CD4-positive, alpha-beta T cell treated with Interleukin-1 beta for 1 hour (primary cell): ENCODE results near the gene CCDC175.

ENCODE experiments used
- DNase-seq, 2 donors: peaks; one replicate each; pipeline ENCODE4 v3.0.0-alpha.2; 2020 to 2022

The CCDC175 gene

DNA sequence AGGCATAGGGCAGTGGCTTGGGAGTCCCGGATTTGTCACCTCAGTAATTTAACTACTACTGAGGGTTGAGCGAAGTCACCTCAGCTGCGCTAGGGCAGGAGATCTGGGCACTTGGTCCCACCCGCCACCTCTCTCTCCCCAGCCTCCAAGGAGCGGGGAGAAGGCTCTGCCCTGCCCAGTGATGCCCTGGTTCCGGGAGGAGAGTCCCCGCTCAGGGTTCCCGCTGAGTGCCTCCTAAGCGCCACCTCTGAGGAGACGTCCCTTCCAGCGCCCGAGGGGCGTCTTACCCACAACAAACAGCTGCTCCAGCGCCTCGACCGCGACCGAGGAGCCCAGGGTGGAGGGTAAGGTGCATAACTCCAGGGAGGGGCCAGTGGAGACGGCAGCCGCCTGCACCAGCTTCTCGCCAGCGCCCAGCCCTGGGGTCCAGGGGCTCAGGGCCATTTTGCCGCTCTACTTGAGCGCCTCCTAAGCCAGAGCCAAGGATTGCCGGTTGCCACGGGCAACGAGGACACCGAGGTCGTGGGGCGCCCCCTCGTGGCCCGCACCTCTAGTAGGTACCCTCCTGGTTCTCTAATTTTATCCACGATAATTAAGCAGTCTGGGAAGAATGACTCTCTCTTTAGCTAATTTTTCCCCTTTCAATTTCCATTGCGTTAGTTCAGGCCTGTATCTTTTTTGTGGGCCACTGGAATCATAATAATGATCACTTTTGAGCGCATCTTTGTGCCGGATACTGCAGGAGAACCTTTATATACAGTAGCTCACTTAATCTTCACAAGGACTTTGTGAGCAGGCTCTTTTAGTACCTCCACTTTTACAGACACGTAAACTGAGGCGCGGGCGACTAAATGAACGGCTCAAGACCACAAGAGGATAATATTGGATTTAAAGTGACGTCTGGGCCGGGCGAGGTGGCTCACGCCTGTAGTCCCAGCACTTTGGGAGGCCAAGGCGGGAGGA, at the start of gene CCDC175:
Gene CCDC175, minus strand, starts transcription at position 481 of the 963 bp plus-strand sequence. Its CDS starts 37 bp downstream, at position 444.
- DNase-seq, result peak; percentile 74 to 85

DNA sequence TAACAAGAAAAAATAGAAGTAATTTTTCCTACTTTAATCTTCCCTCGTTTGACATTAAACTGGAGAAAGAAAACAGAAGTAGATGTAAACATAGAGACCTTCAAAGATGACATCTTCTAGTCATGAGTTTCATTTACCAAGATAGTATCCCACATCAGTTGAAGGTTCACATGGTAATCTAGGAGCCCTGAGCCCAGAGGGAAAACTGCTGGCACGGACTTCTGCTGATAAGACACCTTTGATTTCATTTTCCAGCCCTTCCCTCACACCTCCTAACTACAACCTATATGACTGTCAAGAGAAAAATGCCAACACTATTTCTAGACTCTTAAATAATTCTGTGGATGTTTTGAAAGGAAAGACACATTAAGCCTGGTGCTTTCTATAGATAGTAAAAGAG, 46.0 kb upstream of the CCDC175 start:
- no peak for DNase-seq

DNA sequence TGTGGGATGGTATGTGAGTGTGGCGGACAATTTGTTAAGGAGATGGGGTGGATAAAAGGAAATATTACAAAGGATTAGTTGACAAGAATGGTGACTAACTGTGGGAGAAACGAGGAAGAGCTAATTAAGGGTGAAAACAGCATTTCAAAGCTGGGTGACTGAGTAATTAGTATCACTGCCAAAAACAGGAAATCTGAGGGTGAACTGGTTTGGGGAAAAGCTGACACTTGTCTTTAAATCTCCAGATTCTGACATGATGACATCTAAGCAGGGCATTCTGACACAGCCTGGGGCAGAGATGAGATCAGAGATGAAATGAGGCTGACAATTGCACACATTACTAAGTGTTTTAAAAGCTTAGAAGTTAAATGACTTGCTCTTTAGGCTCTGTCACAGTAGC, 42.4 kb upstream of the CCDC175 start:
- no peak for DNase-seq

DNA sequence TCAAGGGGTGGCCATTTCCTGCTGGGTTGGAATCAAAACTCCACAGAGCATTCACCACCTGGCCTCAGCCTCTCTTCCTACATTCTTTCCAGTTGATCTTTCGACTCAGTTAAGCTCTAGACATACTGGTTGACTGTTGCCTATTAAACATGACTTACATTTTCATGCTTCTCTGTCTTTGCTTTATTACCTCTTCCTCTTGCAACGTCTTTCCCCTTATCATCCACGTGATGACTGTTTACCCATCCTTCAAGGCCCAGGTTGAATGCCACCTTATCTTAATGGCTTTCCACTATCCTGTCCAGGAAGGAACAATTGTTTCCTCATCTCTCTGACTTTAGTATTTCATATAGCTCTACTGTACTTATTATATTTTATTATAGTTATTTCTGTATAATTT, 24.4 kb upstream of the CCDC175 start:
- no peak for DNase-seq

DNA sequence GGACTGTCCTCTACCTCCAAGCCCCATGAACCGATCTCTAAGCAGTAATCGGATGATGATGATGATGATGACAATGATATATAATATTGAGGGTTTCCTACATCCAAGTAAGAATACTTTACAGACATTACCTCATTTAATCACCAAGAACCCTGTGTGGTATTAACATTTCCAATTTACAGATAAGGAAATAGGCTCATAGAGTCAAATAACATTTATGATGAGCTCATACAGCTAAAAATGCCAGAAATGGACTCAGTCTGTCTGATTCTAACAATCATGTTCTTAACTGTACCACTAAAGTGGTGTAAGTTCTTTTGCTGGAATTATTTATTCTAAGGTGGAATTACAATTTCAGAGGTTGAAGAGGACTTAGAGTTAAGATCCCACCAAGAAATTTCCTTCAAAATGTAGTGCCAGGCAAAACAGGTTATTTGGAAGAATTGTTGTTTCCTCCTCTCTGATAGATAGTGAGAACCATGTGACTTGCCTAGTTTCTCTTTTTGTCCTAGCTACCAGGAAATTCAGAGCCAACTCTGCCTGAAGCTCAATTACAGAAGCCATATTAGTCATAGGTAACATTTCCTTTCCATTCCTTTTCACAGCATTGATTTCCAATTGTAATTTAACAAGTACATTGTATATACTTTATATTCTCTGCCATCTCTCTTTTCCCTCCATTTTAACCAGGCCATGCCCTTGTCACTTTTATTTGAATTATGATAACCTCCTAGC, 23.8 kb upstream of the CCDC175 start:
- no peak for DNase-seq

DNA sequence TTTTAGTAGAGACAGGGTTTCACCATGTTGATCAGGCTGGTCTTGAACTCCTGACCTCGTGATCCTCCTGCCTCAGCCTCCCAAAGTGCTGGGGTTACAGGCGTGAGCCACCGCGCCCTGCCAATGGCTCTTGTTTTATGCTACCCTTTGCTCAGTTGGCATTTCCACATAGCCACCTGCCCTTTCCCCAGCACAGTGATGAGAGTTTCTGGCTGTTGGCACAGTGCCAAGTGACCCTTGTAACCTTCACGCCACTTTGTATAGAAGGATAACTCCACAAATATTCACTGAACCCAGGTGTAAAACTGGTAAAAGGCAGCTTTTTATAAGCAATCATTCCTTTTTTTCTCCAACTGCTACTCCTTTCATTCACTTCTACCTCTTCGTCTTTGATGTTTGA, 18.5 kb upstream of the CCDC175 start:
- no peak for DNase-seq

DNA sequence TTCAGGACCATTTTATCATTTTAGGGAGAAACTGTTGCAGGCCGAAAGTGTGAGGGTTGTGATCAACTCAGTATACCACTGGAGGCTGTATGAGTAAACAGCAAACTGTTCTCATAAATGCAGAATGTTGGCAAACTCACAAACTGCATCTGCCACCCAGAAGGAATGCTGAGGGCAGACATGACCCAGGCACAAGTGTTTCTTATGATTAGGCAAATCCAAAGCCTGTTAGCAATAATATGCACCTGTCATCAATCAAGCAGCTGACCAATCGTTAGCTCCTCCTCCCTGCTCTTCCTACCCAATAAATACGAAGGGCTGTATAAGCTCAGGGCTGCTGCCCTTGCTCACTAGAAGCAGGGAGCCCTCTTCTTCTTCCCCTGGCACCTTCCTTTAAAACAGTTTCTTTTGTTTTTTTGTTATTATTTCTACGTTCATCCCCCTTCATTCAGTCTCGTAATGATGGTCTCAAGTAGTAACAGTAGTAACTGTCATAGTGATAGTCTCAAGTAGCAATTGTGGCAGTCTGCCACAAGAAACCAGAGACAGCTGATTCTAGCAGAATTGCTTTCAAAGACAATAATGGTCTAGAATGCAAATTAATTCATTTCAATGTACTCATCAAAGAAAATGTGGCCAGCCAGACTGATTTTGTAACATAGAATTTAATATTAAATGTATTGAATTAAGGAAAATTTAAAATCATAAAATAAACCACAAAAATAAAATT, 15.2 kb upstream of the CCDC175 start:
- no peak for DNase-seq

DNA sequence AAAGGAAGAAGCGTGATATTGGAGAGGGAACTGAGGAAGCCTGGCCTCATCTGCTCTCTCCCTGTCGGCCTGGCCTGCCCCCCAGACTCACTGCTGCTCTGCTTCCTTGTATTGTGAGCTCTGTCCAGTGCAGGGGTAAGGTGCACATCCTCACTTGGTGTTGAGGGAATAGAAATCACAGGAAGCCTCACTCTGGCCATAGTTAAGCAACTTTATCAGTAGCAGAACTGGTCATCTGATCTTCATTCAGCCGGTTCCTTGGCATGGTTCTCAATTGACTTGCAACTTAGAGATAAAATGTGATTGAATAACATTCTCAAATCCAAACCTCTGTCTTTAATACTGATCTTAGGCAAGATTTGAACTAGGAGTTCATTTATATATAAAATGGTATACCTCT, 11.5 kb upstream of the CCDC175 start:
- no peak for DNase-seq

DNA sequence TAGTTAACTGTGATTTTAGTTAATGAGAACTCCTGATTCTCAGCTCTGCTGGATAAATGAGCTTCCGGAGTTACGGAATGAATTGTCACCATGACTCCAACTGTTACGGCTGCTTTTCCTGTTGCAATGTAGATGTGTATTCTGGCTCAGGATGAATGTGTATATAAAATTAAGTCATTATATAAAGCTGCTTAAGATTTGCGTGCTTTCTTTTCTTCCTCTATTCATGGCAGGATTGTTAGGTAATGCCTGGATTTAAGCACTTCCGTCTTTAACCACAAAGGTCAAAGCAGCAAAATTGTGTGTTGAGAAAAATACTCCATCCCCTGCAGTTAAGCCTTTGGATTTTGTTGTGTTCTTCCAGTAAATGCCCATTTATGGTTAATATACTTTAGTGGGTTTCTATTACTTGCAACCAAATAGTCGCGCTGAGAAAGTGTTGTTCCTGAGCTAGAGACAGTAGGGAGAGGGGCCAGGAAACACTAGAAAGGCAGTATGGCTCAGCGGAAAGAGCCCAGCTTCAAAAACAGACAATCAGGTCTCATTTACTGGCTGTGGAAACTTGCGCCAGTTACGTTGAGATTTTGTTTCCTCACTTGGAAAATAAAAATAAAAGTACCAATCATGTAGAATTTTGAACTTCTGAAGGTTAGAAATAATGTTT, 9.4 kb upstream of the CCDC175 start:
- no peak for DNase-seq

DNA sequence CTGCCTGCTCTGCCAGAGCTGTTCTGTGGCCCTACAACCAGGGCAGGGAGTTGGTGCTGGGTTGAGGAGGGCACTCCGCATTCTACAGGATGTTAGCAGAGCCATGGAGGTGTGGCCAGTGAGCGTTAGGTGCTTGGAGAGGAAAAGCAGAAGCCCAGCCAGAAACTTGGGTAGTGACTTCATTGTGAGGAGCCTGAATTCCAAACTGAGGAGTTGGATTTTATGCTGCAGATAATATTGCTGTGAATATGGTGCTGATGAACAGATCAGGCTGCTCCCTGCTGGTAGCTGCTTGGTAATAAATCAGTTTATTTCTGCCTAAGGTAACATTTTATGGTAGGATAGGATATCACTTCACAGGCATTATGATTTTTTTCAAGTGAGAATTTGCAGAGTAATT, 7.1 kb upstream of the CCDC175 start:
- DNase-seq, result no peak

DNA sequence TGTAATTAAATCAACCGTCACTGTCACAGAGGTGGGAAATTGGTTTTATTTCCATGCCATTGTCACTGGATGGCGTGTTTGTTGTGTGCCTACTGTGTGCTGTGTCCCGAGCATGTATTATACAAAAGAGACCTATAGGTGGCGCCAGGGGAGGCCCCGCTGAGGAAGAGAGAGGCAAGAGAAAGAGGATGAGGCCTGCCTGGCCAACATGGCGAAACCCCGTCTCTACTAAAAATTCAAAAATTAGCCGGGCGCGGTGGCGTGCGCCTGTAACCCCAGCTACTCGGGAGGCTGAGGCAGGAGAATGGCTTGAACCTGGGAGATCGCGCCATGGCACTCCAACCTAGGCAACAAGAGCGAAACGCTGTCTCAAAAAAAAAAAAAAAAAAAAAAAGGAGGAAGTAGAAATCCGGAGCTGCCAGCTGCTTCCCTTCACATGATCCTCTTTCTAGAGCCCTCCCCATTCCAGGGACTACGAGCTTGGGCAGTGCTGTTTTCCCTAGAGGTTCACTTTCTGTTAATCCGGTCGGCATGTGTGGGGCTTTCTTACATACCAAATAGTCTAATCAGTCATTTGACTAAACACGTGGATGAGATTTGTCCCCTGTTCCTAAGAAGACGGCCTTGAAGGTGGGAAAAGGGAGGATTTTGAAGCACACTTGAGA, 6.4 kb upstream of the CCDC175 start:
- DNase-seq, result peak in 1 of 2 donors; percentile 3

DNA sequence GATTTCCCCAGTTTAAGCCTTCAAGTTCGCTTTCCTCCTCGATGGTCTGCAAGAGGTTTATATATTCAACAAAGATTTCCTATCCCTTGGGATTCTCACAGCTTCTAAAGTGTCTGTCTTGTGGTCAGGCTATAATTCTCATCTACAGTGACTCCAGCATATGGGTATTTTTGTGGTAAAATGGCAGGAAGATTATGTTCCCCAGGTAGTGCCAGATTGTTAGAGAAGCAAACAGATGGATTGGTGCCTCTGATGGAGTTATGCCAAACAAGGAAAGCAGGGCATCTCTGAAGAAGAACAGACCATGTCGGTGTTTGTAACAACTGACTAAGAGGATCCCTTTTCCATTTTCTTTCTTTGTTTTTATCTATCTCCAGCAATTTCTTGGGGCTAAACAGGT, 5.5 kb upstream of the CCDC175 start:
- DNase-seq, result no peak

DNA sequence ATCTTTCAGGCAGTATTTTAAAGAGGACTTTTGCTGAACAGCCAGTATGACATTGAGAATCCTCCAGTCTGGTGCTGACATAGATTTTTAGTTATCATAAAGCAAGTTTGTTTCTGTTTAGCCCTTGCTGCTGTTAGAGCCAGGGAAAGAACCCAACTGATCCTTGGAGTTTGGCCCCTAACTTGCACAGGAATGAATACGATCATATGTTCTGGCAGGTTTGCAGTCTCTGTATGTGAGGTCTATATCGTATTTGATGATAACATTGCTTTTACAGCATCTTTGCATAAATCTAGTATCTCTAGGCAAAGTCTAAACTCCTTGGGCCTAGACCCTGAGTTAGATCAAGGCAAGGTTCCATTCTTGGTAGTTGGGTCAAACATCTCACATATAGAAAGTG, 4.3 kb upstream of the CCDC175 start:
- no peak for DNase-seq

DNA sequence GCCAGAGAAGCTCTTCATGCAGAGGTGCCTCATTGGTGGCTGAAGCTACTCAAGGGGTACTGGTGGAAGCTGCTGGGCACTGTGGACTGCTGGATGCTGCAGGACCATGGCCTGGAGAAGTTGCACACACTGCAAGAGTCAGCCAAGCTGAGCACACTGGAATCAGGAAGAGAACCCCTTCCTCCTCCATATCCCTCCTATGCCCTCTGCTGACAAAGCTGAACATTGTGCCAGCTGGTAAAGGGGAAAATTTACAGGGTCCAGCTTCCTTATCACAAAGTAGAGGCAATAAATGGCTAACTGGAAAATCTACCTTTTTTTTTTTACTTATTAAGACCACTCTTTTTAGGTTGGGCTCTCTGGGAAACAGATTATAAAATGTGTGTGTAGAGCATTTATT, 6.5 kb downstream of the CCDC175 start:
- no peak for DNase-seq

DNA sequence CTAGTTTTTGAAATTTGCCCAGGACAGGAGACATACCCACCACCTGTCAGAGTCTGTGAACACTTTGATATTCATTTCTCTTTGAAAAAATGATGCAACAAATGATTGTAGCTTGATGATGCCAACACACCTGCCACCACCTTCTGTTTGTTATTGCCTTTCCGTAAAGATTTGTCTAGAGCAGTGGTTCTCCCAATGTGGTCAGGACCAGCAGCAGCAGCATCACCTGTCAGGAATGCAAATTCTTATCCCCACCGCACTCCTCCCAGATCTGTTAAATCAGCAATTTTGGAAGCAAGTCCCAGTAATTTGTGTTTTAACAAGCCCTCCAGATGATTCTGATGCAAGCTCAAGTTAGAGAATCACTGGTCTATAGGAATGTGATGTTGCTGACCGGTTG, 9.9 kb downstream of the CCDC175 start:
- no peak for DNase-seq

DNA sequence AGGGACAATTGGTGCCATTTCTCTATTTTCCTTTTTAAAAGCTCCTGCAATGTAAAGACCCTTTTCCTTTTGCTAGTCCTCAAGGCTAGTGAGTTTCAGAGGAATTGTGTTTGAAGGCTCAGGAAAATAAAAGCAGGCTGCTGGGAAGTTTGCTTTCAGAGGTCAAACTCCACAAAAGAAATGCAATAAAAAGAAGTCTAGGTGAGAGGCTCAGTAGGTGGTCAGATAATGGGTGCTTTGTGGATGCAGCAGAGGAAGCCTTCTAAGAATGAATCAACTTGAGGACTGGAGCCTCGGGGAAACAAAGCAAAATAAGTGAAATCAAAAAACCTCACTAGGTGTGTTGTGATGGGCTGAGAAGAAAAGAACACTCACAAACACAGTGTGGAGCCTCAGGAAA, 10.3 kb downstream of the CCDC175 start:
- no peak for DNase-seq

DNA sequence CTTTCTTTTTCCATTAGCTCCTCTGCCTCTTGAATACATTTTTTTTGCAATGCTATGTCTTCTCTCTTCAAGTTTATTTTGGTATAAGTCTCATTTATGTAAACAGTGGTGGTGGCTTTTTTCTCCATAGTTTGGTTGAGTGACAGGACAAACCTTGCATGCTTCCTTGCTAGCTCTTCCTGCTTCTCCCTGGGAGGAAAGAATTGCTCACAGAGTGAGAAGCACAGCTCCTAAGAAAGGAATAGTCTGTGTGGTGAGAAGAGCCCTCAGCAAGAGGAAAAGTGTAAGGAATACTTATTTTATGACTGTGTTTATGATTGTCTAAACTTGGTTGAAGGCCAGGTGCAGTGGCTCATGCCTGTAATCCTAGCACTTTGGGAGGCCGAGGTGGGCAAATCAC, 11.5 kb downstream of the CCDC175 start:
- DNase-seq, result no peak

DNA sequence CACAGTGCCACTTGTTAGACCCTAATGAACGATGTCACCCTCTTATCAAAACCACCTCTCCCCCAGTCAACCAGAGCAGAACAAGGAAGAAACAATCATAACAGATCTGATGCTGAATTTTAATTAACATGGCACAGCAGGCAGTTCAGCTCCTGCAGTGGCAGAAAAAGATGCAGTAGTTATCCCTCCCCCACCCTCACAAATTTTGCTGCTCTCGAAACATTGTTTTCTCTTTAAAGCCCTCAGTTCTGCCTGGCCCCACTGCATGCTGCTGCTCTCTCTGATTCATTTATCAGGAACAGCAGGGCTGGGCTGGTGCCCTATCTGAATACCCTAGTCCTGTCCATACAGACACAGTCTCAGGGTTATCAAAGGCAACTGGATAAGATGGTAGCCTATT, 12.2 kb downstream of the CCDC175 start:
- no peak for DNase-seq

DNA sequence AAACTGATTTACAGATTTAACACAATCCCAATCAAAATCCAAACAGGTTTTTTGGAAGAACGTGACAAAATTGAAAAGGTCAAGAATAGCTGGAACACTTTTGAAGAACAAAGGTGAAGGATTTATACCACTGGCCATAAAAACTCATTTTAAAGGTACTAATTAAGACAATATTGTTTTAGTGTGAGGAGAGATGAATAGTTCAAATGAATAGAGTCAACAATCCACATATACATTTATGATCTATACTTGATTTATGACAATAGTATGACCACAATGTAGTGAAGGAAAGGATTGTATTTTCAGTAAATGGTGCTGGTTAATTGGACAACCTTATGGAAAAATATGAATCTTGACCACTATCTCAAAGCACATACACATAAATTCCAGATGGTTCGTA, 29.3 kb downstream of the CCDC175 start:
- DNase-seq, result no peak

DNA sequence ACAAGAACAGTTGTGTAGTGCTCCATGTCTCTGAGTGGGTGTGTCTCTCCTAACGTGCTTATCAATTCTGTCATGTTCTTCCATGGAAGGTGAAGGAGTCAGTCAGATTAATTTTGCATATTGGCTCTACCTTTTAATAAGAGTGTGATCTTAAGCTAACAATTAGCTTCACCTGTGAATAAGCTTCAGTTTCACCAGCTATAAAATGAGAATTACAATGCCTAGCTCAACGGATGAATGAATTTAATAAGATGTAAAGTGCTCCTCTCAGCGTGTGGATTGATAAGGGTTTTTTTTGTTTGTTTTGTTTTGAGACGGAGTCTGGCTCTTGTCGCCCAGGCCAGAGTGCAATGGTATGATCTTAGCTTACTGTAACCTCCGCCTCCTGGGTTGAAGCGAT, 32.7 kb downstream of the CCDC175 start:
- no peak for DNase-seq

DNA sequence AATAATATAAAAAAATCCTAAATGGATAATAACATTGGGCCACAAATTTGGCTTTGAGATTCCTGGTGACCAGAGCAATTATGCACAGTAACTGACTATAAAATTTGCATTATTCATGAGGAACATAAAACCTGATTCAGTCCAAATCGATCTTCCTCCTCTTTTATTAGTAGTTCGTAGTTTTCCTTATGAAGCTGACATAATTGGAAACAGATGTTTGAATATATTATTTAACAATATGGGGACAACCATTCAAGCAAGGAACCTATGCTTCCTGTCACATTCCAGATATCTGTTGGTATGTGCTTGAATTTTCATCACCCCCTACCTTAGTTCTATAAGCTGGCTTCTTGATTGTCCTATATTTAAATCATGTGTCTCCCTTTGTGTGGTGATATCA, 34.9 kb downstream of the CCDC175 start:
- DNase-seq, result no peak

DNA sequence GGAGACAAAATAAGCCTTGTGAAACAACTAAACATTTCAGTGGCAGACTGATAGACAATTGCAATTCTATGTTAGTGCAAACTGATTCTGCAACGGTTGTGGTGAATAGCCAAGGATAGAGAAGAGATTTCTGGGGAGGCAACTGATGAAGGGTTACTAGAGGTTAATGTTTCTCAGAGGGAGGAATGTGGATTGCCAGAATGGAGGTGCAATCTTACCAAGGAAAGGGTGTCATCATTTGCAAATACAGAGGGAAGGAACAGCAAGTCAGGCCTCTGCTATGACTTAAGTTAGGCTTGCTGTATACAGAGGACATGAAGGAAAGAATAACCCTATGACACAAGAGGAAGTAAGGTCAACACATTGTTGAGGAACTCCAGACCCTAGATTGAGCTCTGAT, 35.8 kb downstream of the CCDC175 start:
- DNase-seq, result no peak
